ENCODE measurements around the gene KRTAP10-4.

DNA sequence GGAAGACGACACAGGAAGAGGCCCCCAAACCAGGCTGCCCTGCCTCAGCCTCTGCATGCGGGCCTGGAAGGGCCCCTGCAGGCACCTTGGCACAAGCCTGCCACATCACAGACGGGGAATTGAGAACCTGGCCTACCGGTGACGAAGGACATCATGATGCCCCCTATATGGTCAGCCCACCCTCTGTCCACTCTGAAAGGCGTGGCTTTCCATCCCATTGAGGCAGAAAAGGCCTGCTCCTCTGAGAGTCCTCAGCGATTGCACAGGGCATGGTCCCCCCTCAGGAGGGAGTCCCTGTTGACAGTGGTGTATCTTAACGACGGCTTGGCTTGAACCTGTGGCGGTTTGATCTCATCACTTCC is 44.9 kb upstream of the KRTAP10-4 start:
- TF ChIP-seq MAX (IDR thresholded peaks at IDR 0.05; ENCODE audit: insufficient read depth, insufficient read length) (no peak), MYC (IDR thresholded peaks at IDR 0.05; ENCODE audit: low read depth, low read length) (no peak), CTCF (IDR thresholded peaks at IDR 0.05; ENCODE audit: extremely low read depth in 1 of 2, insufficient read depth in 1 of 2, low read depth in 1 of 2, low read length in 2 of 2) (no peak), POLR2AphosphoS5 (IDR thresholded peaks at IDR 0.05; ENCODE audit: insufficient read depth, low read depth, low read length) (no peak), FOS (IDR thresholded peaks at IDR 0.05; ENCODE audit: borderline replicate concordance, insufficient read depth, low read length) (no peak), JUN (IDR thresholded peaks at IDR 0.05; ENCODE audit: borderline replicate concordance, insufficient read depth, insufficient read length, low read depth) (no peak), EZH2 (IDR thresholded peaks at IDR 0.05; ENCODE audit: borderline replicate concordance, low read depth, low read length, severe bottlenecking) (no peak), POLR2A (IDR thresholded peaks at IDR 0.05; ENCODE audit: low read depth, low read length) (no peak)

All from endothelial cell of umbilical vein (primary cell).